ENCODE results near the gene NCS1.

NCS1 gene

DNA sequence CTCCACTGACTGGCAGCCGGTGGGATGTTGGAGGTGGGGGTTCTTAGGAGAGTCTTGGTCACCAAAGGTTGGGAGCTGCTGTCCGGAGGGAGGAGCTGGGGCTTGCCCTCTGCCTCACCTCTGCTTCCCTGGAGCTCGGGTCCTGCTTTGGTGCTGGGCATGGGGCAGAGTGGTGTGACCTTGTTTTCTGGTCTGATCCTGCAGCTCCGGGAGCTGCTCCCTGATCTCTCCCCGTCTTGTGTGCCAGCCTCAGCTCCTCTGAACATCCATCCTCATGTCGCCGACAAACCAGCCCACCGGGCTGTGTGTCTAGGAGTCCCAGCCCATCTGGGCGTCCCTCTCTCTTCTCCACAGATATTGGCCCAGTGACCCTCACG is 112.0 kb downstream of the NCS1 start:
- Histone ChIP-seq H2AFZ (no peak overlapping the region), H3K27ac (no peak overlapping the region), H3K36me3 (ENCODE audit: control insufficient read depth, insufficient read depth, low read length) (no peaks in the 10 kb centered on the region), H3K9ac (no peak overlapping the region), H3K79me2 (no peaks in the 10 kb centered on the region), H3K4me1 (no peaks in the 10 kb centered on the region), H3K4me2 (ENCODE audit: low read length) (no peak overlapping the region), H3K27me3 (ENCODE audit: control insufficient read depth, insufficient read depth, low read length) (peaks cover 4% of the 10 kb centered on the region), H3K9me3 (ENCODE audit: control insufficient read depth, low read length) (no peaks in the 10 kb centered on the region), H3K4me3 (ENCODE audit: low read depth, low read length) (no peak overlapping the region)
- TF ChIP-seq CTCF (IDR thresholded peaks at IDR 0.05): no peak

- no peaks in the 10 kb centered on the region for H3K4me1 ChIP-seq
- no peak overlapping the region for H3K27ac ChIP-seq
- no peak overlapping the region for H3K4me2 ChIP-seq (ENCODE audit: low read length)
- H2AFZ ChIP-seq: no peak overlapping the region
- H3K36me3 ChIP-seq (ENCODE audit: control insufficient read depth, insufficient read depth, low read length): no peaks in the 10 kb centered on the region
- H3K4me3 ChIP-seq (ENCODE audit: low read depth, low read length): no peak overlapping the region
- H3K9ac ChIP-seq: no peak overlapping the region
- no peaks in the 10 kb centered on the region for H3K79me2 ChIP-seq
- H3K27me3 ChIP-seq (ENCODE audit: control insufficient read depth, insufficient read depth, low read length): peaks cover 4% of the 10 kb centered on the region
- no peaks in the 10 kb centered on the region for H3K9me3 ChIP-seq (ENCODE audit: control insufficient read depth, low read length)
- no peak for TF ChIP-seq CTCF (IDR thresholded peaks at IDR 0.05)
Measured at GRCh38 chr9:130284690-130285089, 112.5 kb downstream of the NCS1 start.

GRCh38 chr9:130285271-130285670 is 113.1 kb downstream of the NCS1 start:
- Histone ChIP-seq H3K27me3 (ENCODE audit: control insufficient read depth, insufficient read depth, low read length) (peaks cover 4% of the 10 kb centered on the region), H2AFZ (no peak overlapping the region), H3K79me2 (no peaks in the 10 kb centered on the region), H3K4me1 (no peaks in the 10 kb centered on the region), H3K9me3 (ENCODE audit: control insufficient read depth, low read length) (no peaks in the 10 kb centered on the region), H3K36me3 (ENCODE audit: control insufficient read depth, insufficient read depth, low read length) (no peaks in the 10 kb centered on the region), H3K9ac (no peak overlapping the region), H3K4me2 (ENCODE audit: low read length) (no peak overlapping the region), H3K4me3 (ENCODE audit: low read depth, low read length) (no peak overlapping the region), H3K27ac (no peak overlapping the region)
- TF ChIP-seq CTCF (IDR thresholded peaks at IDR 0.05): no peak

DNA sequence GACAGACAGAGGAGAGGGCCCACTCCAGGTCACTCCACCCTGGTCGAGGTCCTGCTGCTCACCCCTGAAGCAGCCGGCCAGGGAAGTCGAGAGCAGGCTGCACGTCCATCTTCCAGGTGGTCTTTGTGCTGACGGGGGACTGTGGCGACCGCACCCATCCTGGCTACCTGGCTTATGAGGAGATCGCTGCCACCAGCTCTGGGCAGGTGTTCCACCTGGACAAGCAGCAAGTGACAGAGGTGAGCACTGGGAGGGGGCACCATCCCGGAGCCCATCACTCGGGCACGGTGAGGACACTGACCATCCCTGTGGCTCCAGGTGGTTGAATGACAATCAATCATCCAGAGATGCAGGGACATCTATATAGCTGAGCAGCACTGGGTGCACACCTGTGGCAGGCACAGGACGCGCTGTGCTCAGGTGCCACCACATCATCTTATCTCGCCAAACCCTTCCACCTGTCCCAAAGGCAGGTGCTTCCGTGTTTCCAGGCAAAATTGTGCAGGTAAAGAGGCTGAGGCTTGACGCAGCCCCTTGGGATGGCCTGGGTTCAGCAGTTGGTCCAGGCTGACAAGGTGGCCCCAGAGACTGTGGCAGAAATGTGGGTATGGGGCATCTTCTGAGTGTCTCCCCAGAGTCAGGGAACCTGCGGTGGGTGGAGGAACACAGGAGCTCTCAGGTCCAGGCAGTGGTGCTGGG is 114.0 kb downstream of the NCS1 start:
- Histone ChIP-seq H3K9ac (no peak overlapping the region), H3K4me3 (ENCODE audit: low read depth, low read length) (no peak overlapping the region), H2AFZ (no peak overlapping the region), H3K79me2 (no peaks in the 10 kb centered on the region), H3K27ac (no peak overlapping the region), H3K27me3 (ENCODE audit: control insufficient read depth, insufficient read depth, low read length) (peaks cover 4% of the 10 kb centered on the region), H3K36me3 (ENCODE audit: control insufficient read depth, insufficient read depth, low read length) (no peaks in the 10 kb centered on the region), H3K9me3 (ENCODE audit: control insufficient read depth, low read length) (no peaks in the 10 kb centered on the region), H3K4me2 (ENCODE audit: low read length) (no peak overlapping the region), H3K4me1 (no peaks in the 10 kb centered on the region)
- TF ChIP-seq CTCF (IDR thresholded peaks at IDR 0.05): no peak

Data from parathyroid adenoma (tissue), 2 donors.